HEK293 (cell line): Measurements from ENCODE around the gene BCAS3.

Experiments used
- CTCF ChIA-PET: fragments of 350-600 bp; formaldehyde crosslinking; extraction: SDS; loops from one replicate; lab custom pipeline; 2021; ENCODE audit warnings: antibody characterized with exemption; lab: Yijun Ruan, JAX
- POLR2A ChIA-PET: fragments of 300-600 bp; formaldehyde crosslinking; extraction: SDS; loops from one replicate; lab custom pipeline; 2020; ENCODE audit warnings: antibody characterized with exemption, inconsistent platforms; lab: Yijun Ruan, JAX
- H3K27ac ChIP-seq: fragments of 200-500 bp; sonication (Bioruptor generic); 2 replicates; pipeline ENCODE4 v1.5.1; 2014; ENCODE audit warnings: low read depth, low read length, control low read depth, inconsistent platforms; ENCODE audit errors: extremely low read depth
- H3K36me3 ChIP-seq, 2 experiments: fragments of 200-500 bp in 1 of 2; sonication (Bioruptor generic) in 1 of 2; 1 replicate in 1 of 2; 2 replicates in 1 of 2; pipeline ENCODE4 v1.5.1; 2014 to 2017; ENCODE audit warnings: inconsistent platforms in 2 of 2, low read length in 2 of 2; ENCODE audit not compliant: control insufficient read depth in 2 of 2, insufficient read depth in 1 of 2
- H3K4me1 ChIP-seq: fragments of 200-500 bp; sonication (Bioruptor generic); 2 replicates; pipeline ENCODE4 v1.5.1; 2014; ENCODE audit warnings: mild to moderate bottlenecking, low read length, inconsistent platforms; ENCODE audit not compliant: control insufficient read depth, insufficient read depth
- H3K4me3 ChIP-seq: 2 replicates; pipeline ENCODE4 v1.5.1; 2011; ENCODE audit warnings: low read depth, mild to moderate bottlenecking, control low read depth, low read length, moderate library complexity
- H3K9me3 ChIP-seq: fragments of 200-500 bp; sonication (Bioruptor generic); 2 replicates; pipeline ENCODE4 v1.5.1; 2014; ENCODE audit warnings: low read depth, low read length, inconsistent platforms; ENCODE audit not compliant: control insufficient read depth, insufficient read depth
- ZNF16 ChIP-seq: fragments of 450-650 bp; formaldehyde crosslinking; IDR thresholded peaks from 2 replicates; pipeline ENCODE4 v1.5.1; 2016; ENCODE audit warnings: low read depth, missing biosample characterization, missing genetic modification characterization
- ZNF221 ChIP-seq: fragments of 450-650 bp; formaldehyde crosslinking; IDR thresholded peaks from 2 replicates; pipeline ENCODE4 v1.5.1; 2017; ENCODE audit warnings: missing biosample characterization, missing genetic modification characterization, borderline replicate concordance
- ZNF24 ChIP-seq: fragments of 450-650 bp; formaldehyde crosslinking; IDR thresholded peaks from 2 replicates; pipeline ENCODE4 v1.5.1; 2016; ENCODE audit warnings: missing biosample characterization, missing genetic modification characterization
- ZNF266 ChIP-seq: fragments of 450-650 bp; formaldehyde crosslinking; IDR thresholded peaks from 2 replicates; pipeline ENCODE4 v1.5.1; 2016; ENCODE audit warnings: missing biosample characterization, missing genetic modification characterization, low read depth
- ZNF777 ChIP-seq: fragments of 450-650 bp; formaldehyde crosslinking; IDR thresholded peaks from 2 replicates; pipeline ENCODE4 v1.5.1; 2017; ENCODE audit warnings: missing biosample characterization, missing genetic modification characterization, borderline replicate concordance
- ZSCAN16 ChIP-seq: fragments of 450-650 bp; formaldehyde crosslinking; IDR thresholded peaks from 2 replicates; pipeline ENCODE4 v1.5.1; 2016; ENCODE audit warnings: missing biosample characterization, missing genetic modification characterization
- TF ChIP-seq, protein P1 (sequence below): fragments of 450-650 bp; formaldehyde crosslinking; IDR thresholded peaks from 2 replicates; pipeline ENCODE4 v1.5.1; 2016; ENCODE audit warnings: missing biosample characterization, missing genetic modification characterization
- TF ChIP-seq, protein P2 (sequence below): fragments of 450-650 bp; formaldehyde crosslinking; IDR thresholded peaks from 2 replicates; pipeline ENCODE4 v1.5.1; 2017; ENCODE audit warnings: missing biosample characterization, missing genetic modification characterization
- TF ChIP-seq, protein P3 (sequence below): fragments of 450-650 bp; formaldehyde crosslinking; conservative IDR thresholded peaks from 2 replicates; pipeline ENCODE4 v1.5.1; 2016; ENCODE audit warnings: low read depth, missing biosample characterization, missing genetic modification characterization
- TF ChIP-seq, protein P4 (sequence below): fragments of 450-650 bp; formaldehyde crosslinking; IDR thresholded peaks from 2 replicates; pipeline ENCODE4 v1.5.1; 2016; ENCODE audit warnings: missing biosample characterization, missing genetic modification characterization
- TF ChIP-seq, protein P5 (sequence below): fragments of 450-650 bp; IDR thresholded peaks from 2 replicates; pipeline ENCODE4 v1.5.1; 2018; ENCODE audit warnings: missing biosample characterization, mild to moderate bottlenecking, missing genetic modification characterization
- TF ChIP-seq, protein P6 (sequence below): sonication (generic); formaldehyde crosslinking; IDR thresholded peaks from 2 replicates; pipeline ENCODE4 v1.8.1; 2022; ENCODE audit warnings: mild to moderate bottlenecking, moderate library complexity, missing genetic modification reagents
- TF ChIP-seq, protein P7 (sequence below): fragments of 450-650 bp; formaldehyde crosslinking; IDR thresholded peaks from 2 replicates; pipeline ENCODE4; 2016; ENCODE audit warnings: missing biosample characterization, missing genetic modification characterization
- TF ChIP-seq, protein P8 (sequence below): fragments of 450-650 bp; formaldehyde crosslinking; optimal IDR thresholded peaks from 2 replicates; pipeline ENCODE3; 2016; ENCODE audit warnings: missing biosample characterization, mild to moderate bottlenecking, missing genetic modification characterization
- TF ChIP-seq, protein P9 (sequence below): fragments of 450-650 bp; formaldehyde crosslinking; conservative IDR thresholded peaks from 2 replicates; pipeline ENCODE4 v1.5.1; 2016; ENCODE audit warnings: low read depth, missing biosample characterization, missing genetic modification characterization

The BCAS3 gene

DNA sequence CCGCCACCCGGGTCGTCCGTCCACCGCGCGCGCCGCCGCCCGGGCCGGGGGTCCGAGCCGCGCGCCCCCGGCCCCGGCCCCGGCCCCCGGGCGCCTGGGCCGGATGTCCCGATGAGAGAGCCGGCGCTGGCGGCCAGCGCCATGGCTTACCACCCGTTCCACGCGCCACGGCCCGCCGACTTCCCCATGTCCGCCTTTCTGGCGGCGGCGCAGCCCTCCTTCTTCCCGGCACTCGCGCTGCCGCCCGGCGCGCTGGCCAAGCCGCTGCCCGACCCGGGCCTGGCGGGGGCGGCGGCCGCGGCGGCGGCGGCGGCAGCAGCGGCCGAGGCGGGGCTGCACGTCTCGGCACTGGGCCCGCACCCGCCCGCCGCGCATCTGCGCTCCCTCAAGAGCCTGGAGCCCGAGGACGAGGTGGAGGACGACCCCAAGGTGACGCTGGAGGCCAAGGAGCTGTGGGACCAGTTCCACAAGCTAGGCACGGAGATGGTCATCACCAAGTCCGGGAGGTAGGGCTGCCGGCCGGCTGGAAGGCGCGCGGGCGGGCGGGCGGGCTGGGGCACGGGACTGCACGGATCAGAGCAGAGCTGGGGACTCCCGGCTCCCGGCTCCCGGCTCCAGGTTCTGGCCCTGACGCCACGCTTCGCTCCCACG is 722.5 kb downstream of the BCAS3 start:
- peak overlapping the region; percentile 81 for H3K4me3 ChIP-seq
- POLR2A ChIA-PET: interaction anchor here (0.6 to 2.8 kb wide), 10 partner anchors 10 to 1643 kb away, joined by 3 to 29 read pairs (median 4); no protein-coding TSS in a partner anchor
- H3K9me3 ChIP-seq: no peaks in the 10 kb centered on the region
- H3K27ac ChIP-seq: peak overlapping the region; percentile 77; the same call in 1 of the 2 replicates
- CTCF ChIA-PET: interaction anchor here (0.6 to 5.1 kb wide), 5 partner anchors 10 to 429 kb away, joined by 3 to 28 read pairs (median 4); no protein-coding TSS in a partner anchor
- H3K36me3 ChIP-seq: peaks cover 5 to 37% of the 10 kb centered on the region in 2 experiments; a peak in 2 of 3 replicates
- H3K4me1 ChIP-seq: 0 out of 2 replicates have a peak, but pooled peaks cover 3% of the 10 kb centered on the region
- TF ChIP-seq, protein P1, sequence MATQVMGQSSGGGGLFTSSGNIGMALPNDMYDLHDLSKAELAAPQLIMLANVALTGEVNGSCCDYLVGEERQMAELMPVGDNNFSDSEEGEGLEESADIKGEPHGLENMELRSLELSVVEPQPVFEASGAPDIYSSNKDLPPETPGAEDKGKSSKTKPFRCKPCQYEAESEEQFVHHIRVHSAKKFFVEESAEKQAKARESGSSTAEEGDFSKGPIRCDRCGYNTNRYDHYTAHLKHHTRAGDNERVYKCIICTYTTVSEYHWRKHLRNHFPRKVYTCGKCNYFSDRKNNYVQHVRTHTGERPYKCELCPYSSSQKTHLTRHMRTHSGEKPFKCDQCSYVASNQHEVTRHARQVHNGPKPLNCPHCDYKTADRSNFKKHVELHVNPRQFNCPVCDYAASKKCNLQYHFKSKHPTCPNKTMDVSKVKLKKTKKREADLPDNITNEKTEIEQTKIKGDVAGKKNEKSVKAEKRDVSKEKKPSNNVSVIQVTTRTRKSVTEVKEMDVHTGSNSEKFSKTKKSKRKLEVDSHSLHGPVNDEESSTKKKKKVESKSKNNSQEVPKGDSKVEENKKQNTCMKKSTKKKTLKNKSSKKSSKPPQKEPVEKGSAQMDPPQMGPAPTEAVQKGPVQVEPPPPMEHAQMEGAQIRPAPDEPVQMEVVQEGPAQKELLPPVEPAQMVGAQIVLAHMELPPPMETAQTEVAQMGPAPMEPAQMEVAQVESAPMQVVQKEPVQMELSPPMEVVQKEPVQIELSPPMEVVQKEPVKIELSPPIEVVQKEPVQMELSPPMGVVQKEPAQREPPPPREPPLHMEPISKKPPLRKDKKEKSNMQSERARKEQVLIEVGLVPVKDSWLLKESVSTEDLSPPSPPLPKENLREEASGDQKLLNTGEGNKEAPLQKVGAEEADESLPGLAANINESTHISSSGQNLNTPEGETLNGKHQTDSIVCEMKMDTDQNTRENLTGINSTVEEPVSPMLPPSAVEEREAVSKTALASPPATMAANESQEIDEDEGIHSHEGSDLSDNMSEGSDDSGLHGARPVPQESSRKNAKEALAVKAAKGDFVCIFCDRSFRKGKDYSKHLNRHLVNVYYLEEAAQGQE (tag by site-specific recombination): no peak
- TF ChIP-seq, protein P2, sequence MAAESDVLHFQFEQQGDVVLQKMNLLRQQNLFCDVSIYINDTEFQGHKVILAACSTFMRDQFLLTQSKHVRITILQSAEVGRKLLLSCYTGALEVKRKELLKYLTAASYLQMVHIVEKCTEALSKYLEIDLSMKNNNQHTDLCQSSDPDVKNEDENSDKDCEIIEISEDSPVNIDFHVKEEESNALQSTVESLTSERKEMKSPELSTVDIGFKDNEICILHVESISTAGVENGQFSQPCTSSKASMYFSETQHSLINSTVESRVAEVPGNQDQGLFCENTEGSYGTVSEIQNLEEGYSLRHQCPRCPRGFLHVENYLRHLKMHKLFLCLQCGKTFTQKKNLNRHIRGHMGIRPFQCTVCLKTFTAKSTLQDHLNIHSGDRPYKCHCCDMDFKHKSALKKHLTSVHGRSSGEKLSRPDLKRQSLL (tag by site-specific recombination): peak; percentile 90
- TF ChIP-seq, protein P3, sequence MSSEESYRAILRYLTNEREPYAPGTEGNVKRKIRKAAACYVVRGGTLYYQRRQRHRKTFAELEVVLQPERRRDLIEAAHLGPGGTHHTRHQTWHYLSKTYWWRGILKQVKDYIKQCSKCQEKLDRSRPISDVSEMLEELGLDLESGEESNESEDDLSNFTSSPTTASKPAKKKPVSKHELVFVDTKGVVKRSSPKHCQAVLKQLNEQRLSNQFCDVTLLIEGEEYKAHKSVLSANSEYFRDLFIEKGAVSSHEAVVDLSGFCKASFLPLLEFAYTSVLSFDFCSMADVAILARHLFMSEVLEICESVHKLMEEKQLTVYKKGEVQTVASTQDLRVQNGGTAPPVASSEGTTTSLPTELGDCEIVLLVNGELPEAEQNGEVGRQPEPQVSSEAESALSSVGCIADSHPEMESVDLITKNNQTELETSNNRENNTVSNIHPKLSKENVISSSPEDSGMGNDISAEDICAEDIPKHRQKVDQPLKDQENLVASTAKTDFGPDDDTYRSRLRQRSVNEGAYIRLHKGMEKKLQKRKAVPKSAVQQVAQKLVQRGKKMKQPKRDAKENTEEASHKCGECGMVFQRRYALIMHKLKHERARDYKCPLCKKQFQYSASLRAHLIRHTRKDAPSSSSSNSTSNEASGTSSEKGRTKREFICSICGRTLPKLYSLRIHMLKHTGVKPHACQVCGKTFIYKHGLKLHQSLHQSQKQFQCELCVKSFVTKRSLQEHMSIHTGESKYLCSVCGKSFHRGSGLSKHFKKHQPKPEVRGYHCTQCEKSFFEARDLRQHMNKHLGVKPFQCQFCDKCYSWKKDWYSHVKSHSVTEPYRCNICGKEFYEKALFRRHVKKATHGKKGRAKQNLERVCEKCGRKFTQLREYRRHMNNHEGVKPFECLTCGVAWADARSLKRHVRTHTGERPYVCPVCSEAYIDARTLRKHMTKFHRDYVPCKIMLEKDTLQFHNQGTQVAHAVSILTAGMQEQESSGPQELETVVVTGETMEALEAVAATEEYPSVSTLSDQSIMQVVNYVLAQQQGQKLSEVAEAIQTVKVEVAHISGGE: no peak
- TF ChIP-seq, protein P4, sequence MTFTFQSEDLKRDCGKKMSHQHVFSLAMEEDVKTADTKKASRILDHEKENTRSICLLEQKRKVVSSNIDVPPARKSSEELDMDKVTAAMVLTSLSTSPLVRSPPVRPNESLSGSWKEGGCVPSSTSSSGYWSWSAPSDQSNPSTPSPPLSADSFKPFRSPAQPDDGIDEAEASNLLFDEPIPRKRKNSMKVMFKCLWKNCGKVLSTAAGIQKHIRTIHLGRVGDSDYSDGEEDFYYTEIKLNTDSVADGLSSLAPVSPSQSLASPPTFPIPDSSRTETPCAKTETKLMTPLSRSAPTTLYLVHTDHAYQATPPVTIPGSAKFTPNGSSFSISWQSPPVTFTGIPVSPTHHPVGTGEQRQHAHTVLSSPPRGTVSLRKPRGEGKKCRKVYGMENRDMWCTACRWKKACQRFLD: no peak
- TF ChIP-seq, protein P5, sequence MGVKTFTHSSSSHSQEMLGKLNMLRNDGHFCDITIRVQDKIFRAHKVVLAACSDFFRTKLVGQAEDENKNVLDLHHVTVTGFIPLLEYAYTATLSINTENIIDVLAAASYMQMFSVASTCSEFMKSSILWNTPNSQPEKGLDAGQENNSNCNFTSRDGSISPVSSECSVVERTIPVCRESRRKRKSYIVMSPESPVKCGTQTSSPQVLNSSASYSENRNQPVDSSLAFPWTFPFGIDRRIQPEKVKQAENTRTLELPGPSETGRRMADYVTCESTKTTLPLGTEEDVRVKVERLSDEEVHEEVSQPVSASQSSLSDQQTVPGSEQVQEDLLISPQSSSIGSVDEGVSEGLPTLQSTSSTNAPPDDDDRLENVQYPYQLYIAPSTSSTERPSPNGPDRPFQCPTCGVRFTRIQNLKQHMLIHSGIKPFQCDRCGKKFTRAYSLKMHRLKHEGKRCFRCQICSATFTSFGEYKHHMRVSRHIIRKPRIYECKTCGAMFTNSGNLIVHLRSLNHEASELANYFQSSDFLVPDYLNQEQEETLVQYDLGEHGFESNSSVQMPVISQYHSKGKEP: no peak
- TF ChIP-seq, protein P6, sequence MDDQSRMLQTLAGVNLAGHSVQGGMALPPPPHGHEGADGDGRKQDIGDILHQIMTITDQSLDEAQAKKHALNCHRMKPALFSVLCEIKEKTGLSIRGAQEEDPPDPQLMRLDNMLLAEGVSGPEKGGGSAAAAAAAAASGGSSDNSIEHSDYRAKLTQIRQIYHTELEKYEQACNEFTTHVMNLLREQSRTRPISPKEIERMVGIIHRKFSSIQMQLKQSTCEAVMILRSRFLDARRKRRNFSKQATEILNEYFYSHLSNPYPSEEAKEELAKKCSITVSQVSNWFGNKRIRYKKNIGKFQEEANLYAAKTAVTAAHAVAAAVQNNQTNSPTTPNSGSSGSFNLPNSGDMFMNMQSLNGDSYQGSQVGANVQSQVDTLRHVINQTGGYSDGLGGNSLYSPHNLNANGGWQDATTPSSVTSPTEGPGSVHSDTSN (CRISPR knock-in tag): no peak
- TF ChIP-seq ZSCAN16 (no peak), ZNF24 (tag by site-specific recombination) (no peak), ZNF221 (tag by site-specific recombination) (no peak), ZNF777 (no peak), ZNF16 (no peak), ZNF266 (tag by site-specific recombination) (no peak)
- TF ChIP-seq, protein P7, sequence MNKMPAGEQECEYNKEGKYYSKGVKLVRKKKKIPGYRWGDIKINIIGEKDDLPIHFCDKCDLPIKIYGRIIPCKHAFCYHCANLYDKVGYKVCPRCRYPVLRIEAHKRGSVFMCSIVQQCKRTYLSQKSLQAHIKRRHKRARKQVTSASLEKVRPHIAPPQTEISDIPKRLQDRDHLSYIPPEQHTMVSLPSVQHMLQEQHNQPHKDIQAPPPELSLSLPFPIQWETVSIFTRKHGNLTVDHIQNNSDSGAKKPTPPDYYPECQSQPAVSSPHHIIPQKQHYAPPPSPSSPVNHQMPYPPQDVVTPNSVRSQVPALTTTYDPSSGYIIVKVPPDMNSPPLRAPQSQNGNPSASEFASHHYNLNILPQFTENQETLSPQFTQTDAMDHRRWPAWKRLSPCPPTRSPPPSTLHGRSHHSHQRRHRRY: no peak
- TF ChIP-seq, protein P8, sequence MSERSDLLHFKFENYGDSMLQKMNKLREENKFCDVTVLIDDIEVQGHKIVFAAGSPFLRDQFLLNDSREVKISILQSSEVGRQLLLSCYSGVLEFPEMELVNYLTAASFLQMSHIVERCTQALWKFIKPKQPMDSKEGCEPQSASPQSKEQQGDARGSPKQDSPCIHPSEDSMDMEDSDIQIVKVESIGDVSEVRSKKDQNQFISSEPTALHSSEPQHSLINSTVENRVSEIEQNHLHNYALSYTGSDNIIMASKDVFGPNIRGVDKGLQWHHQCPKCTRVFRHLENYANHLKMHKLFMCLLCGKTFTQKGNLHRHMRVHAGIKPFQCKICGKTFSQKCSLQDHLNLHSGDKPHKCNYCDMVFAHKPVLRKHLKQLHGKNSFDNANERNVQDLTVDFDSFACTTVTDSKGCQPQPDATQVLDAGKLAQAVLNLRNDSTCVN: peak; percentile 35
- TF ChIP-seq, protein P9, sequence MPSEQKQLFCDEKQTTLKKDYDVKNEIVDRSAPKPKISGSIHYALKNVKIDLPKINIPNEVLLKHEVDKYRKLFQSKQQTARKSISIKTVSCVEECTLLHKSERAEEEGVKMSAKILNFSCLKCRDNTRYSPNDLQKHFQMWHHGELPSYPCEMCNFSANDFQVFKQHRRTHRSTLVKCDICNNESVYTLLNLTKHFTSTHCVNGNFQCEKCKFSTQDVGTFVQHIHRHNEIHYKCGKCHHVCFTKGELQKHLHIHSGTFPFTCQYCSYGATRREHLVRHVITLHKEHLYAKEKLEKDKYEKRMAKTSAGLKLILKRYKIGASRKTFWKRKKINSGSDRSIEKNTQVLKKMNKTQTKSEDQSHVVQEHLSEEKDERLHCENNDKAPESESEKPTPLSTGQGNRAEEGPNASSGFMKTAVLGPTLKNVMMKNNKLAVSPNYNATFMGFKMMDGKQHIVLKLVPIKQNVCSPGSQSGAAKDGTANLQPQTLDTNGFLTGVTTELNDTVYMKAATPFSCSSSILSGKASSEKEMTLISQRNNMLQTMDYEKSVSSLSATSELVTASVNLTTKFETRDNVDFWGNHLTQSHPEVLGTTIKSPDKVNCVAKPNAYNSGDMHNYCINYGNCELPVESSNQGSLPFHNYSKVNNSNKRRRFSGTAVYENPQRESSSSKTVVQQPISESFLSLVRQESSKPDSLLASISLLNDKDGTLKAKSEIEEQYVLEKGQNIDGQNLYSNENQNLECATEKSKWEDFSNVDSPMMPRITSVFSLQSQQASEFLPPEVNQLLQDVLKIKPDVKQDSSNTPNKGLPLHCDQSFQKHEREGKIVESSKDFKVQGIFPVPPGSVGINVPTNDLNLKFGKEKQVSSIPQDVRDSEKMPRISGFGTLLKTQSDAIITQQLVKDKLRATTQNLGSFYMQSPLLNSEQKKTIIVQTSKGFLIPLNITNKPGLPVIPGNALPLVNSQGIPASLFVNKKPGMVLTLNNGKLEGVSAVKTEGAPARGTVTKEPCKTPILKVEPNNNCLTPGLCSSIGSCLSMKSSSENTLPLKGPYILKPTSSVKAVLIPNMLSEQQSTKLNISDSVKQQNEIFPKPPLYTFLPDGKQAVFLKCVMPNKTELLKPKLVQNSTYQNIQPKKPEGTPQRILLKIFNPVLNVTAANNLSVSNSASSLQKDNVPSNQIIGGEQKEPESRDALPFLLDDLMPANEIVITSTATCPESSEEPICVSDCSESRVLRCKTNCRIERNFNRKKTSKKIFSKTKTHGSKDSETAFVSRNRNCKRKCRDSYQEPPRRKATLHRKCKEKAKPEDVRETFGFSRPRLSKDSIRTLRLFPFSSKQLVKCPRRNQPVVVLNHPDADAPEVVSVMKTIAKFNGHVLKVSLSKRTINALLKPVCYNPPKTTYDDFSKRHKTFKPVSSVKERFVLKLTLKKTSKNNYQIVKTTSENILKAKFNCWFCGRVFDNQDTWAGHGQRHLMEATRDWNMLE (tag by site-specific recombination): no peak
